Common myeloid progenitor, CD34-positive (primary cell): Measurements from ENCODE around the gene PRPH2.
A peak's percentile ranks its signal among the peaks of the same experiment; 100 is the strongest.
"Not testable (repeated sequence)": the region's sequence is repeated elsewhere in the genome, so short reads cannot be mapped to it uniquely, and the experiment has no call there.

Experiments used
- CTCF ChIA-PET: fragments of 350-600 bp; sonication (Branson Sonifier 250); formaldehyde crosslinking; loops from one replicate; lab custom pipeline; 2021; ENCODE audit warnings: antibody characterized with exemption; lab: Charles Lee
- POLR2A ChIA-PET: fragments of 350-600 bp; sonication (Branson Sonifier 250); formaldehyde crosslinking; loops from one replicate; lab custom pipeline; 2021; ENCODE audit warnings: antibody characterized with exemption; lab: Charles Lee
- DNase-seq, 3 donors: peaks; one replicate each; pipeline versions ENCODE4 v3.0.0 to v3.0.0-alpha.2; 2013
- H3K27ac ChIP-seq, 2 experiments: 1 replicate in 1 of 2; 2 replicates in 1 of 2; pipeline ENCODE4 v1.7.0; 2013; ENCODE audit warnings: inconsistent platforms in 2 of 2, low read length in 2 of 2, mild to moderate bottlenecking in 2 of 2, low read depth in 1 of 2, moderate library complexity in 1 of 2; ENCODE audit not compliant: severe bottlenecking in 2 of 2, insufficient read depth in 1 of 2, poor library complexity in 1 of 2
- H3K27me3 ChIP-seq, 5 experiments: replicated peaks in 2 of 5; 1 replicate in 3 of 5; 2 replicates in 2 of 5; pipeline versions ENCODE4 v1.6.1 to v1.7.0; 2013; ENCODE audit warnings: low read length in 4 of 5, mild to moderate bottlenecking in 2 of 5, moderate library complexity in 2 of 5, inconsistent platforms in 1 of 5; ENCODE audit not compliant: insufficient read depth in 5 of 5, control insufficient read depth in 4 of 5
- H3K36me3 ChIP-seq, 4 experiments: 1 replicate in 2 of 4; 2 replicates in 2 of 4; pipeline versions ENCODE4 v1.6.1 to v1.7.0; 2013; ENCODE audit warnings: low read length in 3 of 4, control low read depth in 1 of 4, mild to moderate bottlenecking in 1 of 4; ENCODE audit not compliant: control insufficient read depth in 4 of 4, insufficient read depth in 4 of 4
- H3K4me1 ChIP-seq, 4 experiments: 1 replicate in 3 of 4; 2 replicates in 1 of 4; pipeline versions ENCODE4 v1.6.1 to v1.7.1; 2013; ENCODE audit warnings: low read length in 3 of 4, mild to moderate bottlenecking in 3 of 4, control low read depth in 1 of 4, inconsistent platforms in 1 of 4, moderate library complexity in 1 of 4; ENCODE audit not compliant: control insufficient read depth in 4 of 4, insufficient read depth in 4 of 4; ENCODE audit errors: control extremely low read depth in 1 of 4
- H3K4me3 ChIP-seq, 7 experiments: 1 replicate in 4 of 7; 2 replicates in 3 of 7; pipeline versions ENCODE4 v1.5.1 to v1.7.0; 2013; ENCODE audit warnings: mild to moderate bottlenecking in 7 of 7, low read length in 6 of 7, moderate library complexity in 6 of 7, inconsistent platforms in 2 of 7, low read depth in 2 of 7, control low read depth in 1 of 7; ENCODE audit not compliant: insufficient read depth in 4 of 7, control insufficient read depth in 1 of 7; ENCODE audit errors: extremely low read depth in 1 of 7
- H3K9me3 ChIP-seq, 5 experiments: 1 replicate in 4 of 5; 2 replicates in 1 of 5; pipeline versions ENCODE4 v1.6.1 to v1.7.1; 2013; ENCODE audit warnings: low read length in 4 of 5, mild to moderate bottlenecking in 2 of 5, inconsistent platforms in 1 of 5, low read depth in 1 of 5, moderate library complexity in 1 of 5; ENCODE audit not compliant: control insufficient read depth in 4 of 5, insufficient read depth in 2 of 5; ENCODE audit errors: control extremely low read depth in 1 of 5
- WGBS: methylation state at CpG from one replicate; pipeline ENCODE4 v1.1.5; 2013; ENCODE audit not compliant: insufficient coverage; 5-methylcytosine and 5-hydroxymethylcytosine counted together

PRPH2 gene

GRCh38 chr6:42689371-42689770, 33.0 kb downstream of the PRPH2 start:
- Histone ChIP-seq H3K4me3 (no peak overlapping the region), H3K27ac (no peak overlapping the region), H3K27me3 (no peaks in the 10 kb centered on the region), H3K36me3 (peaks cover 24 to 81% (median 59%) of the 10 kb centered on the region in 4 experiments), H3K4me1 (peaks cover 0 to 6% (median 1%) of the 10 kb centered on the region in 4 experiments), H3K9me3 (no peaks in the 10 kb centered on the region)
- ChIA-PET CTCF (interaction anchor here (0.6 to 1.5 kb wide), 6 partner anchors 10 to 193 kb away, joined by 3 to 6 read pairs (median 4); no protein-coding TSS in a partner anchor), POLR2A (no interaction called here)
- WGBS = 89% methylated on average over 3 of the region's 7 CpGs
- no peak for DNase-seq

GRCh38 chr6:42688281-42688680, 34.1 kb downstream of the PRPH2 start:
- 94% methylated on average over 3 of the region's 3 CpGs for WGBS
- H3K27ac ChIP-seq = no peak overlapping the region
- POLR2A ChIA-PET = no interaction called here
- no peak overlapping the region for H3K4me3 ChIP-seq
- H3K4me1 ChIP-seq = no peaks in the 10 kb centered on the region
- CTCF ChIA-PET = interaction anchor here (0.8 to 2.5 kb wide), 6 partner anchors 9 to 189 kb away, joined by 3 to 7 read pairs (median 4); no protein-coding TSS in a partner anchor
- peaks cover 29 to 86% (median 62%) of the 10 kb centered on the region in 4 experiments for H3K36me3 ChIP-seq
- H3K9me3 ChIP-seq = no peaks in the 10 kb centered on the region
- no peak for DNase-seq
- H3K27me3 ChIP-seq = no peaks in the 10 kb centered on the region

DNA sequence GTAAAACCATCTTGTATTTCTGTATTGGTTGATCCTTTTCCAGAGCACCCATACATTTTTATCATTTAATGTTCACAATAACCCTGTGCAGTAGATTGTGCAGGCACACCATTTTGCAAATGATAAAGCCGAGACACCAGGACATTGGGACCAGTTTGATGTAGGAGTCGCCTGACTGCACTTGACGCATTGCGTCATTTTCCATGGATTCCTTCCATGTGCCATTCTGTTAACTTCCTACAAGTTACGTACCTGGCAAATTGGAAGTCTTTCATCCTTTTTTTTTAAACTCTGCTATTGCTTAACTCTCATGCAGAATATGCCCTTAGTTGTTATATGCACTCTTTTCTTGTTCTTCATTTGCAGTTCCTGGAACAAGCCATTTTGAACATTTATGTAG, 43.0 kb downstream of the PRPH2 start:
- Histone ChIP-seq H3K27ac (no peak overlapping the region), H3K36me3 (peaks cover 43 to 90% (median 54%) of the 10 kb centered on the region in 4 experiments), H3K27me3 (no peaks in the 10 kb centered on the region), H3K9me3 (no peaks in the 10 kb centered on the region), H3K4me3 (no peak overlapping the region), H3K4me1 (no peaks in the 10 kb centered on the region)
- WGBS = 97% methylated on average over 5 of the region's 5 CpGs
- ChIA-PET CTCF (interaction anchor here (1.0 to 1.4 kb wide), 3 partner anchors 10 to 16 kb away, joined by 3 to 5 read pairs (median 4); no protein-coding TSS in a partner anchor), POLR2A (no interaction called here)
- DNase-seq = no peak

GRCh38 chr6:42674780-42675179, 47.6 kb downstream of the PRPH2 start:
- ChIA-PET CTCF (interaction anchor here (0.7 to 2.0 kb wide), 5 partner anchors 14 to 899 kb away, joined by 3 to 7 read pairs (median 4); no protein-coding TSS in a partner anchor), POLR2A (no interaction called here)
- Histone ChIP-seq H3K27ac (no peak overlapping the region), H3K4me1 (no peaks in the 10 kb centered on the region), H3K4me3 (no peak overlapping the region), H3K9me3 (no peaks in the 10 kb centered on the region), H3K27me3 (no peaks in the 10 kb centered on the region), H3K36me3 (peaks cover 46 to 93% (median 65%) of the 10 kb centered on the region in 4 experiments)
- WGBS = 100% methylated on average over 3 of the region's 3 CpGs
- no peak for DNase-seq

DNA sequence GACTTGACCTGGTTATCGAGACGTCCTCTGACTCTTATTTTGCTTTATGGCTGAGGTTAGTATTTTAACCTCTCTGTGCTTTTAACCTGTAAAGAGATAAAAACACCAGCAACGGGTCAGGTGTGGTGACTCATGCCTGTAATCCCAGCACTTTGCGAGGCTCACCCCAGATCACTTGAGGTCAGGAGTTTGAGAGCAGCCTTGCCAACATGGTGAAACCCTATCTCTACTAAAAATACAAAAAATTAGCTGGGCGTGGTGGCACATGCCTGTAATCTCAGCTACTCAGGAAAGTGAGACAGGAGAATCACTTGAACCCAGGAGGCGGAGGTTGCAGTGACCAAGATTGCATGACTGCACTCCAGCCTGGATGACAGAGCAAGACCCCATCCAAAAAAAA, 48.0 kb downstream of the PRPH2 start:
- not testable (repeated sequence) for H3K4me3 ChIP-seq
- 100% methylated on average over 5 of the region's 6 CpGs for WGBS

GRCh38 chr6:42664718-42665117, 57.7 kb downstream of the PRPH2 start:
- WGBS = 100% methylated on average over 1 of the region's 2 CpGs
- Histone ChIP-seq H3K27ac (no peak overlapping the region), H3K4me1 (no peaks in the 10 kb centered on the region), H3K9me3 (no peaks in the 10 kb centered on the region), H3K36me3 (peaks cover 20 to 75% (median 56%) of the 10 kb centered on the region in 4 experiments), H3K4me3 (no peak overlapping the region), H3K27me3 (no peaks in the 10 kb centered on the region)
- ChIA-PET POLR2A (no interaction called here), CTCF (interaction anchor here (0.6 to 5.9 kb wide), 5 partner anchors 70 to 235 kb away, joined by 3 to 58 read pairs (median 3); partner anchors contain the start of gene RPL7L1)
- no peak for DNase-seq

More for the DNA sequence above, 48.0 kb downstream of the PRPH2 start:
- H3K4me1 ChIP-seq, H3K9me3 ChIP-seq, H3K27me3 ChIP-seq, H3K27ac ChIP-seq, POLR2A ChIA-PET: not testable (repeated sequence)
- peaks cover 43 to 93% (median 66%) of the 10 kb centered on the region in 4 experiments for H3K36me3 ChIP-seq
- CTCF ChIA-PET = interaction anchor here (1.1 to 2.0 kb wide), 2 partner anchors 52 to 898 kb away, joined by 3 to 7 read pairs; no protein-coding TSS in a partner anchor
- peak in 2 of 3 donors; percentile 14 to 46 for DNase-seq

DNA sequence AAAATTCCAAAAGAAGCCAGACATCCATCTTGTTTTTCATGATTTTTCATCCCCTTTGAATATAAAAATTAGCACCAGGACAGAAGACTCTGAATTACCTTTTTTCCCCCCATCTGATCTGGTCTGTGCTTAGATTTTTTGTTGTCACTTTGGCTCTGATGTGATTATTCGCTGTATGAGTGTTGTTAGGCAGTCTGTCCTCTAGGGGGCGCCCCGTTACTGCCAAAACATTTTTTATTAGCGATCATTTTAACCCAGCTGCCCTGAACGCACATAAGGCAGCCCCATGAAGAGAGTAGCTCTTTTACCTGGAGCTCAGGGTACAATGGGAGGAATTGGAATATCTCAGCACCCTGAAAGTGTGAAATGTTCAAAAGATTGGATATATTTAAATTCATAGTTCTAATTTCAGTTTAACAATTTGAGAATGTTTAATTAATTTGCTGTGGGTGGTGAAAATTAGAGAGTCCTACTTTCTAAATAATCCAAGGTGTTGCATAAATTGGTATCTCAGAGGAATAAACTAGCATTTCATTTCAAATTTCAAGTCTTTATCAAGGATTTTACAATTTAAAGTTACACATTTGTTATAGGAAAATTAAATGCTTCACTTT, 60.8 kb downstream of the PRPH2 start:
- H3K9me3 ChIP-seq = no peaks in the 10 kb centered on the region
- no peak overlapping the region for H3K4me3 ChIP-seq
- no peaks in the 10 kb centered on the region for H3K4me1 ChIP-seq
- peak; percentile 74 to 86 (median 81) for DNase-seq
- peaks cover 27 to 75% (median 51%) of the 10 kb centered on the region in 4 experiments for H3K36me3 ChIP-seq
- peak overlapping the region in 1 of 2 experiments; percentile 29 for H3K27ac ChIP-seq
- no peaks in the 10 kb centered on the region for H3K27me3 ChIP-seq
- CTCF ChIA-PET = interaction anchor here (0.6 to 5.9 kb wide), 31 partner anchors 8 to 393 kb away, joined by 3 to 58 read pairs (median 4); partner anchors contain the start of gene RPL7L1
- no CpG with 5 or more reads among the region's 5 CpGs for WGBS
- POLR2A ChIA-PET = interaction anchor here (0.6 to 1.5 kb wide), 3 partner anchors 123 to 822 kb away, joined by 3 to 6 read pairs (median 5); partner anchors contain the start of gene RPL7L1
